ENCODE data around the gene TUBB4B.
"Not testable (repeated sequence)": the region's sequence is repeated elsewhere in the genome, so short reads cannot be mapped to it uniquely, and the experiment has no call there.

The TUBB4B gene

DNA sequence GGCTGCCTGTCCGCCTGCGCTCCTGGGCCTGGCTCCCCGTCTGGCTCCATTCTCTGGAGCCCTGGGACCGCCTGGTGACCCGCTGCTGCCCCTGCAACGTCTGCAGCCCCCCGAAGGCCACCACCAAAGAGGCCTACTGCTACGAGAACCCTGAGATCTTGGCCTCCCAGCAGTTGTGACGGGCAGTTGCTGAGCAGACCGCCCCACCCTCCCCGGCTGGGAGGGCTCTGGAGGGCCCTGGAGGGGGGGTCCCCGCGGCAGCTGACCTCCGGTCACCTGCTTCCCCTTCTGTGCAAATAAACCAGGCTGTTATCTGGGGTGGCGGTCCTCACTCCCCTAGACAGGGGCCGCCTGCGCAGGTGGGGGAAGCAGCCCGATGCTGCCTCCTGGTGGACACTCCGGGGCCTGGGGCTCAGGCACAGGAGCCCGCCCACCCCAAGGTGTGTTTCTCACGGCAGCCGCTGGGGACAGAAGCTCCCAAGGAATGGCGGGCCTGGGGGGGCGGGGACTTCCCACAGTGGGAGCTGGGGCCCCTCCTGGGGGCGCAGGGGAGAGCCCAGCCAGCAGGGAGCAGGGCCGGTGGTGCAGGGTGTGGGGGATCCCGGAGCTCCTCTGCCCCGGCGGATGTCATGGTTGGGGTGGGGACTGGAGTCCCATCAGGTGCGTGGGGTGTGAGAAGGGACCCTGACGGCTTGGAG lies 4.7 kb upstream of the TUBB4B start:
- DNase-seq (ENCODE audit: low read depth in 2 of 2) = peak; percentile 90

DNA sequence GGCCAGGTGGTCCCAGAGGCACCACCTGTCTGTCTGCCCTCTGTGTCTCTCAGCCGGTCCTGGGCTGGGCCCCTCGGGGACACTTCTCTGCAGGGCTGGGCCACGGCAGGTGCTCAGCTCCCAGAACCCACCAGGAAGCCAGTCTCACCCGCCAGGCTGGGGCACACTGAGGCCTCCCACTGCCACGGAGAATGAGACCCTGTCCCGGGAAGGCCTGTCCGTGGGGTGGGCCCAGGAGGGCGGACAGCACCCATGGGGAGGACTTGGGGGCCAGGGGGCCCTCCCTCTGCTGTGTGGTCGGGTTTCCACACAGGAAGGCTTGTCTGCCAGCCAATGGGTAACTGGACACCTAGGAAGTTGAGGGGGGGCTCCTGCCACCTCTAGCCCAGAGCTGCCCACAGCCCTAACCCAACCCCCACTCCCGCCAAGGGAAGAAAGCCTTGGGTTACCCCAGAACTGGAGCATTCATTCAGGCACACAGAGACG lies 4.1 kb upstream of the TUBB4B start:
- DNase-seq (ENCODE audit: low read depth in 2 of 2) = no peak

DNA sequence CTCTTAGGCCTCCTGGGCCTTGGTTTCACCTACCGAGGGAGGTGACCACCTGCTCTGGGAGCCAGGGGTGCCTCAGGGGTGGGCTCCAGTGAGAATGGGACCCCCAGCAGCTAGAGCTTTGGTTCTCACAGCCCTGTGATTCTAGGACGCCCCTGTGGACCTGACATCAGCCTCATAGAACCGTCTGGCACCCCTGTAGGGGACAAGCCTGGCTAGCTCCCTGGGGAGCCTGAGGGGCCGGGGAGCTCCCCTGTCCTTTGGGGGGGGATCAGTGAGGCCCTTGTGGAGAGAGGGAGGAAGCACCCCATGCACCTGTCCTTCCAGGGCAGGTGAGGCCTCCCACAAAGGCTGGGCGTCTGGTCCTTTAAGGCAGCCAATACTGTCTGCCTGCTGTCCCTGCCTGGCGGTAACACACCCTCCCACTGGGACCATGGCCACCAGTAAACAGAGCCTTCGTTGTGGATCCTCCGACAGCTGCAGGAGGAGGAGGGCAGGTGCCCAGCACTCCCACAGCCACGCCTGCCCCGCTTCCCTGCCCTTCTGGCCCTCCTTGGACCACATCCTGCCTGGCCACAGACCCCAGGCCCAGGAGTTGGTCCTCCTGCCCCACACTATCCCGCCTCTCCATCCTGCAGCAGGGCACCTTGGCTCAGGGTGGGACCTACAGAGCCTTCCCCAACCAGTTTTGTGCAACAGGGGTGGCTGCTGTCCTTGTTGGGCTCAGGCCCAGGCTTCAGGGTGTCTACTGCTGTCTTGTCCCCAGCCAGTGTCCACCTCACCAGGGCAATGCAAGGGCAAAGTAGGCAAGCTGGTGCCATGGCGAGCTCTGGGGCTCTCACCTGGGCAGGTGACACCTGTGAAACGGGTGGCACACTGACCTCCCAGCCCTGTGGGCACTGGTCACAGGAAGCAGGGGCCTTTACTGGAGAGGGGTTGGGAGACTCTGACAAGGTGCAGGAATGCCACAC lies 3.0 kb upstream of the TUBB4B start:
- DNase-seq (ENCODE audit: low read depth in 2 of 2) = no peak

DNA sequence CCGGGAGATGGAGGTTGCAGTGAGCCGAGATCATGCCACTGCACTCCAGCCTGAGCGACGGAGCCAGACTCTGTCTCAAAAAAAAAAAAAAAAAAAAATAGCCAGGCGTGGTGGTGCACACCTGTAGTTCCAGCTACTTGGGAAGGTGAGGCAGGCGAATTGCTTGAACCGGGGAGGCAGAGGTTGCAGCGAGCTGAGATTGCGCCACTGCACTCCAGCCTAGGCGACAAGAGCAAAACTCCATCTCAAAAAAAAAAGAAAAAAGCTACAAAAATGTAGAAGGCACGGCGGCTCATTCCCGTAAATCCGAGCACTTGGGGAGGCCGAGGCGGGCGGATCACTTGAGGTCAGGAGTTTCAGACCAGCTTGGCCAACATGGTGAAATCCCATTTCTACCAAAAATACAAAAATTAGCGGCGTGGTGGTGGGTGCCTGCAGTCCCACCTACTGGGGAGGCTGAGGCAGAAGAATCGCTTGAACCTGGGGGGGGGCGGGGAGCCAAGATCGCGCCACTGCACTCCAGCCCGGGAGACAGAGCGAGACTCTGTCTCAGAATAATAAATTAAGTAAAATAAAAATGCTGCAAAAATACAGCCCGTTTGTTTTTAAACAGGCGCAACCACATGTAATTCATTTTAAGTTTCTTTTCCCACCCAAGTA lies 1.4 kb upstream of the TUBB4B start:
- not testable (repeated sequence) for DNase-seq (ENCODE audit: low read depth in 2 of 2)

DNA sequence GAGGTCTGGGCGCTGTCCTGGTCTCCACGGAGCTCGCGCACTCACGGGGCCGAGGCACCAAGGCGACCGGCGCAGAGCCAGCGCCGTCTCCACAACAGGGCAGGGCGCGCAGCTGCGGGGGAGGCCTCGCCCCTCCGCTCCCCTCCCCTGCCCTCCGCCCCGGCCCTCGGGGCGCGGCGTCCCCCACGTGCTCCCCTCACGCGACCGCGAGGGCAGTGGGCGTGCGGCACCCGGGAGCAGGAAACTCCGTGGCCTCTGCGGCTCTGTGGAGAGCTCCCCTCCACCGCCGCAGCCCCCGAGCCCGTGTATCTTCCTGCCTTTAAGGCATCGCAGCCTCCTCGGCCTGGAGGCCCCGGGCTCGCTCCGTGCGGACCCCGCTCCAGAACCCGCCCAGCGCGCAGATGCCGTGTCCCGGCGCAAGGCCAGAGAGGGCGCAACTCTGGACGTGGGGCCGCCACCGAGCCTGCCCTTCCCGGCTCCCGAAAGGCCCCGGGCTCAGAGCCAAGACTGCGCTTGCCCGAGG lies 708 bp upstream of the TUBB4B start:
- peak; percentile 55 to 60 for DNase-seq (ENCODE audit: low read depth in 2 of 2)

DNA sequence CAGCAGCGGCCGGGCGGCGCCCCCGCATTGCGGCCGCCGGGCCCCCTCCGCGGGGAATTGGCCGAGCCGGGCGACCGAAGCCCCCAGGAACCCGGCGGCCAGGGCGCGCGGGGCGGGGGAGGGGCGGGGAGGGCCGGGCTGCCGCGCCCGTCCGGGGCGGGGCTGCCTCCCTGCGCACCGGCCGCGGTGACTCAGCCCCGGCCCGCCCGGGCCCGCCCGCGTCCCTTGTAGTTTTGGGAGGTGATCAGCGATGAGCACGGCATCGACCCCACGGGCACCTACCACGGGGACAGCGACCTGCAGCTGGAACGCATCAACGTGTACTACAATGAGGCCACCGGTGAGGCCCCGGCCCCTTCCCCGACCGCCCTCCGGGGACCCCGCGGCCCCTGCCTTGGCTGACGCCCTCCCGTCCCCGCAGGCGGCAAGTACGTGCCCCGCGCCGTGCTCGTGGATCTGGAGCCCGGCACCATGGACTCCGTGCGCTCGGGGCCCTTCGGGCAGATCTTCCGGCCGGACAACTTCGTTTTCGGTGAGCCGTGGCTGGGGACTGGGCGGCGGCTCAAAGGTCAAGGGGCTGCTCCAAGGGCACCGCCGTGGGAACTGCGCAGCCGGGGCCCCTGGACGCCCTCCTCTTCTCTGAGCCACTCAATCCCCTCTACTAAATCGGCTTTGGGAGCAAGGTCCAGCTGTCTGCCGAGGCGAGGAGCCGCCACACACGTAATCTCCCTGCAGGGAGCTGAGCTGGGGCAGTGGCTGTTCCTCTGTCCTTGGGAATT lies 592 bp downstream of the TUBB4B start:
- DNase-seq (ENCODE audit: low read depth in 2 of 2) = peak; percentile 51 to 68

DNA sequence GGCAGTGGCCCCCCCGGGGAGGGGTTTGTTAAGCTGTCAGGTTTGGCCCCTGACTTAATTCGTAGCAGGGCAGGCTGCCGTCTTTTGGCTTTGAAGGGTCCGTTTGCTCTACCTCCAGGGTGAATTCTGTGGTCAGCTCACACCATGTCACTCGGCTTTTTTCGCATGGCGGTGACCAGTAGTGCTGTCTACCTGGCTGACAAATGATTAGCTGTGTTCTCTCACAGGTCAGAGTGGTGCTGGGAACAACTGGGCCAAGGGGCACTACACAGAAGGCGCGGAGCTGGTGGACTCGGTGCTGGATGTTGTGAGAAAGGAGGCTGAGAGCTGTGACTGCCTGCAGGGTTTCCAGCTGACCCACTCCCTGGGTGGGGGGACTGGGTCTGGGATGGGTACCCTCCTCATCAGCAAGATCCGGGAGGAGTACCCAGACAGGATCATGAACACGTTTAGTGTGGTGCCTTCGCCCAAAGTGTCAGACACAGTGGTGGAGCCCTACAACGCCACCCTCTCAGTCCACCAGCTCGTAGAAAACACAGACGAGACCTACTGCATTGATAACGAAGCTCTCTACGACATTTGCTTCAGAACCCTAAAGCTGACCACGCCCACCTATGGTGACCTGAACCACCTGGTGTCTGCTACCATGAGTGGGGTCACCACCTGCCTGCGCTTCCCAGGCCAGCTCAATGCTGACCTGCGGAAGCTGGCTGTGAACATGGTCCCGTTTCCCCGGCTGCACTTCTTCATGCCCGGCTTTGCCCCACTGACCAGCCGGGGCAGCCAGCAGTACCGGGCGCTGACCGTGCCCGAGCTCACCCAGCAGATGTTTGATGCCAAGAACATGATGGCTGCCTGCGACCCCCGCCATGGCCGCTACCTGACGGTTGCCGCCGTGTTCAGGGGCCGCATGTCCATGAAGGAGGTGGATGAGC lies 1.4 kb downstream of the TUBB4B start:
- no peak for DNase-seq (ENCODE audit: low read depth in 2 of 2)

DNA sequence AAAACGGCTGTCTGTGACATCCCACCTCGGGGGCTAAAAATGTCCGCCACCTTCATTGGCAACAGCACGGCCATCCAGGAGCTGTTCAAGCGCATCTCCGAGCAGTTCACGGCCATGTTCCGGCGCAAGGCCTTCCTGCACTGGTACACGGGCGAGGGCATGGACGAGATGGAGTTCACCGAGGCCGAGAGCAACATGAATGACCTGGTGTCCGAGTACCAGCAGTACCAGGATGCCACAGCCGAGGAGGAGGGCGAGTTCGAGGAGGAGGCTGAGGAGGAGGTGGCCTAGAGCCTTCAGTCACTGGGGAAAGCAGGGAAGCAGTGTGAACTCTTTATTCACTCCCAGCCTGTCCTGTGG lies 2.2 kb downstream of the TUBB4B start:
- DNase-seq (ENCODE audit: low read depth in 2 of 2) = not testable (repeated sequence)

DNA sequence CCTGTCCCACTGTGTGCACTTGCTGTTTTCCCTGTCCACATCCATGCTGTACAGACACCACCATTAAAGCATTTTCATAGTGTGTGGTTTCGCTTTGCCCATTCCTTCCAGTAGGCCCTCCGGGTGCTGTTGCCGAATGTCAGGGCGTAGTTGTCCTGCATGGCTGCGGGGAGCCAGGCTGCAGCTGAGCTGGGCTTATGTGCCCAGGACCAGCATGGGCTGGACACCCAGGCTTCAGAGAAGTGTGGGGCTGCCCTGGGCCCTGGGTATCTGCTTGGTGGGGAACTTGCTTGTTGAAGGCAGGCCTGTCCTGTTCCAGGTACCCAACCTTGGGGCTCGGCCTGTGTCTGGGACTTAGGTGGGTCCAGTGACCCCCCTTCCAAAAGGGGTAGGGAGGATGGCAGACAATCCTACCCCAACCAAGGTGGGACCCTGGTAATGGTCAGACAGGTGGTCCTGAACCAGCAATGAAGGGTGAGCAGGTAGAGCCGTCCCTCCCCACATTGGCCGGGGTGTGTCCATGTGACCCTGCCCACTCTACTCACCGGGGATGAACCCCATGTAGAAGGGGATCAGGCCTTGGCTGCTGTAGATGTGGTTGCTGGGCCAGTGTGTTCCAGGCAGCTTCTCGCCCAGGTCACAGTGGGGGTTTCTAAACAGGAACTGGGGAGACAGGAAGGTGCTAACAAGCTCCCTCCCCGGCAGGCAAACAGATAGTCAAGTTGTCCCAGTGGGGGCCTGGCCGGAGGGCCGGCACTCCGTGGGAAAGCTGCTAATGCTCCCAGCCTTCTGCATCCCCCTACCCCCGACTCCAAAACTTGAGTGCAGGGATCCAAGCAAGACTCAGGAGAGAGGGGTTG lies 2.8 kb downstream of the TUBB4B start:
- no peak for DNase-seq (ENCODE audit: low read depth in 2 of 2)

DNA sequence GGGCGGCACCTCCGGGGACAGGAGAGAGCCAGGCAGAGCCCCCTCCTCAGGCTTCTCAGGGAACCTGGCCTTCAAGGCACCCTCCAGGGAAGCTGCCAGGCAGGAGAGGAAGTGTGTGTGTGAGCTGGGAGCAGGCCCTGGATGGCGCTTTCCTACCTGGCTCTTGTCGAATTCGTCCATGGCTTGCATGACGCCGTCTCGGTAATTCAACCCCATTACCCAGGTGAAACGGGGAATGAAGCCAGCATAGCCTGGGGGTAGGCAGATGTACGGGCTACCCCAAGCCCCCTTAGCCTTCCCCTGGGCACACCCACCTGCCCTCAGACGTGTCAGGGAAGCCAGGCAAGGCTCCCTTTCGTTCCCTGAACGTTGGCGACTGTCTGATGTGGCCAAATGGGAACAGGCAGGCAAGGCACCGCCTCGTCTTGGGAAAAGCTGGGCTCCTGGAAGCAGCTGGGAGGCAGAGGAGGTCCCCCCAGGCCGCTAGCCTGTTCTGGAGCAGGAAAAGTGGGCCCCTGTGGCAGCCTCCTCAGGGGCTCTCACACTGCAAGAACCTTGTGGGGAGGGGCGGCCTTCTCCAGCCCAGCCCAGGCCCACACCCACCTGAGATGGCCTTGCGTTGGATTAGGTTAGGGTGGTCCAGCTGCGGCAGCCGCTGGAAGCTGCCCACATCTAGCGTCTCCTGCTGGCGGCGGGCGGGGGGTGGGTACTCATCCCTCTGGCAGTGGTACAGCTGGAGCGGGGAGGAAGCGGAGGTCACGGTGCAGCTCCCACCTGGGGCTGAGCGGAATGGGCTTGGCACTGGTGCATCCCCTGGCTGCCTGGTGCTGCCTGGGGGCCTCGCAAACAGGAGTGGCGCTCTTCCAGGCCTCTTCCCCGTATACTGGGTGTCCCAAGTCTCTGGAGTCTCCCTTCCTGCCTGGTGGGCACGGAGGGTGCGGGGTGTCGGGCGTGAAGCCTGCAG lies 3.7 kb downstream of the TUBB4B start:
- no peak for DNase-seq (ENCODE audit: low read depth in 2 of 2)

DNA sequence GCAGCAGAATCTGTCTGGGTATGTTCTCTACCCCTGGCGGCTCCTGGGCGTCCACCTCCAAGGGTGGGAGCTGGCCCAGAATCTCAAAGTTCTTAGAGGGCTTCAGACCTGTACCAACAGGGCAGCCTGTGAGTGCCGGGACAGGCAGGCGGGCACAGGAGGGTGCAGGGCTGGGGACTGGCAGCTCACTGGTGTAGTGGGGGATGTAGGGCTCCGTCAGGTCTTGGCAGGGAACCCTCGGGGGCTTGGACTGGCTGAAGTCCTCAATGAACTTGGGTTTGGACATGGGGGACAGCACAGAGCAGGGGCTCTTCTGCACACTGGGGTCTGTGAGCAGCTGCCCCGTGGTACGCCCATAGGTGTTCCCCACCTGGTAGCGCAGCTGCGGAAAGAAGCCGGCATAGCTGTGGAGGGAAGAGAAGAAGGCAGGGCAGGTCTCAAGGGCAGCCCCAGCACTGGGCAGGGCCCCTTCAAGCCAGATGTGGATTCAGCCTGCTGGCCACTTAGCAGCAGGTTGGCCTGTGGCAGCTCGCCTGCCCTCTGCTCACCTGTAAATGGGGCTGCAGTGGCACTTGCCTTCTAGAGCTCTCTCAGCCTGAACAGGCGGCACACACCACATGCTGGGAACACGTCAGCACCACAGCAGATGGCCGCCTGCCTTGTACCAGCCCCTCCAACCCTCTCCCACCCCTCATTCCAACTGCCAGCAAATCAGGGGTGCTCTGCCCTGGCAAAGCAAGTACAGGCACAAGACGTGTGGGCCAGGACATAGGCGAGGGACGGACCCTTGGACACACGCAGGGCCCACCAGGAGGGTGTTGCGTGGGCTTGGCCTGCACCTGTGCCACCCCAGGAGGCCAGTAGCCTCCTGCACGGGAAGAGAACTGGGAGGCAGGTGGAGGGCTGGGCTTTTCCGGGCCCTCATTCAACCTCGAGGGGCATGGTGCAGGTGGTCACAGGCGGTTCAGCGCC lies 4.6 kb downstream of the TUBB4B start:
- DNase-seq (ENCODE audit: low read depth in 2 of 2) = no peak

DNA sequence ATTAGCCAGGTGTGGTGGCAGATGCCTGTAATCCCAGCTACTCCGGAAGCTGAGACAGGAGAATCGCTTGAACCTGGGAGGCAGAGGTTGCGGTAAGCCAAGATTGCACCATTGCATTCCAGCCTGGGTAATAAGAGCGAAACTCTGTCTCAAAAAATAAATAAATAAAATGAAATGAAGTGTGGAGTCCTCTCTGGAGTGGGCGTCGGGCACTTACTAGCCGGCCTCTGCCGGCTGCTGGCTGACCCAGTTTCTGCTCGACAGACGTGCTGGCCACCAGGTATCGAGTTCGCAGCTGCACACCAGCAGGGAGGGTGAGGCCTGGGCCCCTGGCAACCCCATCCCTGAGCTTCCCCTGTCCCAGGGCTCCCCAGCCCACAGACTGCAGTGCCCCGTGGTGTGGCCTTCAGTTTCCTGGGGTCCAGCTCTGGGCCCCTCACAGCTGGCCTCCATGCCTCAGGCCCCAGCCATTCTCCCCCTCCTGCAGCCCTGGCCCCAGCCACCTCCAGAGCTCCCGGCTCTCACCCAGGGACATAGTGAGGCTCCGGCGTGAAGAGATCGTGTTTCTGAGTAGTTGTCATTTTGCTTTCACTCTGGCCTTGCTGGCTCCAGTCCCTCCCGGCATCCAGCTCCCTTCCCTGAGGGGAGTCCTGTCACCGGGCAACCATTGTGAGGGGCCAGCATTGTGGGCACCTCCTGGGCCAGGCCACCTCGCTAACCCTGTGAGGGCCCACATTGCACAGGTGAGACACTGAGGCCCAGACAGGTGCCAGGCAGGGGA lies 6.2 kb downstream of the TUBB4B start:
- no peak for DNase-seq (ENCODE audit: low read depth in 2 of 2)

DNA sequence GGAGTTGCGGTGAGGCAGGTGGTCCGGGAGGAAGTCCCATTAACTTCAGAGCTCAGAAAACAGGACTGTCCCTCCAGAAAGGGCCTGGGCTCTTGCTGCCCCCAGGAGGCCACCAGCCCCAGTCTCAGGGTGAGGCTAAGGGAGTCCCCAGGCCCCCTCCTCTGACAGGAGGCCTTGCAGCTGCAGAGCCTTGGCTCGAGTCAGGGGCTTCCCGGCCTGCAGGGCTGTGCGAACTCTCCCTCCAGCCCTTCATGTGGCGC lies 6.8 kb downstream of the TUBB4B start:
- no peak for DNase-seq (ENCODE audit: low read depth in 2 of 2)

DNA sequence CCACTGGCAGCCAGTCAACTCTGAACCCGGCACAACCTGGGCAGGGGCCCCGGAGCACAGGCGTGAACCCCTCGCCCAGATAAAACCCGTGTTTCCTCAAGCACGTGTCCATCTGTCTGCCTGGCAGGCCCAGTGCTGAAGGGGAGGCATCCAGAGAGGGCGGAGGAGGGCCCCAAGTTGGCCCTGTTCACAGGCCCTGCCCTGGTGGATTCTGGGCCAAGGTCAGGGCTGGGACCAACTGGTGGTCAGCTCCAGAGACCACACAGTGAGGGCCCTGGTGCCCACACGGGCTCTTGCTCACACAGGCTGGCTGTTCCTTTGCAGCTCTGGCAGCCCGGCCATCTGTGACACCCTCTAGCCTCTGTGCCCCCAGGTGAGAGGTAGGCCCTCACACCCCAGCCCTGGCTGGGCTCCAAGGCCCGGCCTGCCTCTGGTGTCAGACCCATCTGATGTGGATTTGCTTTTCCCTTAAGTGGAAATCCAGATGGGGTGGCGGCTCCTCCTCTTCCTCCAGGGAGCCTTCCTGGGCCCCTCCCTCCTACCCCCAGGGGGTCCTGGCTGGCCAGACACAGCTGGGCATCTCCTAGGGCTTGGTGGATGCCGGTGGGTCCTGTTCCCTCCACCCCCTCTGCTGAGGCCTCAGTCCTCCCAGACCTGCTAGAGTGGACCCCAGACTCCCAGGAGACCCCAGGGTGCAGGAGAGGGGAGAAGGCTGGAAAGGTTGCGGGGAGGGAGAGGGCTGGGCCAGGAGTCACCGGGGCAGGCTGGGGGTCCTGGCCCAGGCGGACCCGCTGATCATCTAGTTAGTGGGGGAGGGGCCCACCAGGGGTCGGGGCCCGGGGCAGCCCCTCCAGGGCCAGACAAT lies 9.5 kb downstream of the TUBB4B start:
- no peak for DNase-seq (ENCODE audit: low read depth in 2 of 2)

DNA sequence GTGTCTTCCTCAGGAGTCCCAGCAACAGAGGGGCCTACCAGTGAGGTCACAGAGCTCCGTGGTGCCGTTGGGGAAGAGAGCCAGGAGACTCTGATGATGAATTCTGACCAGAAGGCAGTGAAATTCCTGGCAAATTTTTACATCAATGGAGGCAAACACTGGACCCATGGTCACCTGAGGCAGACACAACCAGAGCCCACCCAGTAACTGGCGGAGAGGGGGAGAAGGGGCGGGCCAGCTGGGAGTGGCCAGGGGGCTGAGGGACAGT lies 10.0 kb downstream of the TUBB4B start, which contains the start of gene STPG3:
Gene STPG3, plus strand, starts transcription at position 93 of the 268 bp plus-strand sequence. Its CDS starts 1 bp downstream, at position 94.
- DNase-seq (ENCODE audit: low read depth in 2 of 2) = no peak
